Measurements from ENCODE around the gene SEMA7A.

SEMA7A gene

DNA sequence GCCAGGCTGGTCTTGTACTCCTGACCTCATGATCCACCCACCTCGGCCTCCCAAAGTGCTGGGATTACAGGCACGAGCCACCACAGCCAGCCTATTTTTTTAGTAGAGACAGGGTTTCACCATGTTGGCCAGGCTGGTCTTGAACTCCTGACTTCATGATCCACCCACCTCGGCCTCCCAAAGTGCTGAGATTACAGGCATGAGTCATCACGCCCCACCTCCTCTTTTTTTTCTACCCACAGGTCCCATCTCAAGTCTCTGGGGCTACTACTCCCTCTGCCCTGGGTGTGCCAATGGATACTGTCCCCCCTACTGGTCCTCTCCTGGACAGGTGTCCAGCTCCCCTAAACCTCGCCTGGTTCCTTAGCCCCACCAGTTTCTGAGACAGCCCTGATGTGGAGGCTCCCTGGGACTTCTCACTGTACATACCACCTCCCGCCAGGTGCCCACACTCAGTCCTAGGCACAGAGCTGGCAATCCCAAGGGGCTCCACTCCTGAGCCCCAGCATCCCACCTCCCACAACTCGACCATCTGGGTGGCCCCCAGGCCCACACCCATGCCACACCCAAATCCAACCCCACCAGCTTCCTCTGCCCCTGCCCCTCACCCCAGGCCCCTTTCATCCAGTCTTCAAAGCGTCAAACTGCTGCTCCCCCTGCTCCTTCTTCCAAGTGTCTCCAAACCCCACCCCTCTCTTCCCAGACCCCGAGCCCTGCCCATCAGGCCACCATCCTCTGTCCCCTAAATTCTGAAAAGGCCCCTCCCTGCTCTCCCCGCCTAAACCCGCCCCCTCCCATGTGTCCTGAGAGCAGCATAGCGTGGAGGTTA is 53.2 kb downstream of the SEMA7A start:
- Histone ChIP-seq H3K36me3 (ENCODE audit: control insufficient read depth, insufficient read depth, low read length, severe bottlenecking) (no peaks in the 10 kb centered on the region), H3K4me1 (ENCODE audit: control insufficient read depth, insufficient read depth, low read length) (peaks cover 9% of the 10 kb centered on the region), H3K9ac (ENCODE audit: low read length) (no peak overlapping the region), H3K9me3 (ENCODE audit: control insufficient read depth, low read length) (no peaks in the 10 kb centered on the region), H3K27me3 (replicated peaks; ENCODE audit: control insufficient read depth, insufficient read depth, low read length) (no peaks in the 10 kb centered on the region), H3K4me3 (ENCODE audit: low read length) (no peak overlapping the region)
- DNase-seq (ENCODE audit: low read depth): no peak

DNA sequence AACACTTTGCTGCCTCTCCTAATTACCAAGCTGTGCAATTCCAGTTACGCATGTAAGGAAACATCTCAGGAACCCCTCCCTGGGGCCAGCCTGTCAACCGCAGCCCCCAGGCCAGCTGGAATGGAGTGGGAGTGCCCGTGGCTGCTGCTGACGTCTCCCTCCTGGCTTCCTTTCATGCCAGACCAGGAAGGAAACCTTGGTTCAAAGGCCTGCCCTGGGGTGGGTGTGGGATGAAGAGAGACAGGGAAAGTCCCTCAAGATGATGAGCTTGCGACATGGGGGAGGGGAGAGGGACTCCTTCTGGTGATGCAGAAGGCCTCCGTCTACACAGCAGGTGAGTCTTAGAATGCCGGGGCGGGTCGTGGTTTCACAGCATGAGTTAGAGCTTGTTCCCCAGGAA is 54.9 kb downstream of the SEMA7A start:
- Histone ChIP-seq H3K9me3 (ENCODE audit: control insufficient read depth, low read length) (no peaks in the 10 kb centered on the region), H3K27me3 (replicated peaks; ENCODE audit: control insufficient read depth, insufficient read depth, low read length) (no peaks in the 10 kb centered on the region), H3K36me3 (ENCODE audit: control insufficient read depth, insufficient read depth, low read length, severe bottlenecking) (no peaks in the 10 kb centered on the region), H3K4me1 (ENCODE audit: control insufficient read depth, insufficient read depth, low read length) (peaks cover 16% of the 10 kb centered on the region), H3K9ac (ENCODE audit: low read length) (no peak overlapping the region), H3K4me3 (ENCODE audit: low read length) (no peak overlapping the region)
- peak; percentile 54 for DNase-seq (ENCODE audit: low read depth)

DNA sequence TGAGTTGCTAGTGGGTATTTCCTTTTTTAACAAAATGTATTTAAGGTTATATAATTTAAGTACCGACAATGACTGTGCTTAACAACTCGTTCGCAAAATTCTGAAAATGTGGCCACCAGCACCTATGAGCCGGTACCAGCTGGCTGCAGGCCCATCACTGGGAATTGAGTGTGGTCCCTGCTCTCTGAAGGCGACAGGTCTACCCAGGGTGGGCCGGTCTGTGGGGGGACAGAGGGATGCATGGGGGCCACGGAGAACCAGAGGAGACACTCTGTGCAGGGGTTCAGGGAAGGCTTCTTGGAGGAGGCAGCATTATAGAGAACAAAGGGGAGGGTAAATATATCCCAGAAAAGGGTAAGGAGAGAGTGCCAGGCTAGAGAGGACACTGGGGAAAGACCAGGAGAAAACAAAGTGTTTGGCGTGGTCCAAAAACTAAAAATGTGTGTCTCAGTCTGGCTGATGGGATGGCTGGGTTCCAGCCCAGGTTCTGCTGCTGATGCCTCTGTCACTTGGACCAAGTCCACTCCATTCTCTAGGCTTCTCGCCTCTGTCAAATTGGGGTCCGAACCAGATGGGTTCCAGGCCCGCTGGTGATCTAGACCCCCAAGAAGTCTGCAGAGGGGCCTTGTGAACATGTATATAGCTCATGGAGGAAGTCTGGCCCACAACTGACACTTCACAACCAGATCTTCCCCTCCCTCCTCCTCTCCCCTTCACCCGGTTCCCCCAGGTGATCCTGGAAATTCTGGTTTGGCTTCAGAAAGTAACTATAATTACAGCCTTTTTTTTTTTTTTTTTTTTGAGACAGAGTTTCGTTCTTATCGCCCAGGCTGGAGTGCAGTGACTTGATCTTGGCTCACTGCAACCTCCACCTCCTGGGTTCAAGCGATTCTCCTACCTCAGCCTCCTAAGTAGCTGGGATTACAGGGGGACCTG is 55.7 kb downstream of the SEMA7A start:
- no peak overlapping the region for H3K9ac ChIP-seq (ENCODE audit: low read length)
- DNase-seq (ENCODE audit: low read depth): no peak
- no peaks in the 10 kb centered on the region for H3K9me3 ChIP-seq (ENCODE audit: control insufficient read depth, low read length)
- H3K4me3 ChIP-seq (ENCODE audit: low read length): no peak overlapping the region
- no peaks in the 10 kb centered on the region for H3K27me3 ChIP-seq (replicated peaks; ENCODE audit: control insufficient read depth, insufficient read depth, low read length)
- no peaks in the 10 kb centered on the region for H3K36me3 ChIP-seq (ENCODE audit: control insufficient read depth, insufficient read depth, low read length, severe bottlenecking)
- H3K4me1 ChIP-seq (ENCODE audit: control insufficient read depth, insufficient read depth, low read length): peaks cover 18% of the 10 kb centered on the region

DNA sequence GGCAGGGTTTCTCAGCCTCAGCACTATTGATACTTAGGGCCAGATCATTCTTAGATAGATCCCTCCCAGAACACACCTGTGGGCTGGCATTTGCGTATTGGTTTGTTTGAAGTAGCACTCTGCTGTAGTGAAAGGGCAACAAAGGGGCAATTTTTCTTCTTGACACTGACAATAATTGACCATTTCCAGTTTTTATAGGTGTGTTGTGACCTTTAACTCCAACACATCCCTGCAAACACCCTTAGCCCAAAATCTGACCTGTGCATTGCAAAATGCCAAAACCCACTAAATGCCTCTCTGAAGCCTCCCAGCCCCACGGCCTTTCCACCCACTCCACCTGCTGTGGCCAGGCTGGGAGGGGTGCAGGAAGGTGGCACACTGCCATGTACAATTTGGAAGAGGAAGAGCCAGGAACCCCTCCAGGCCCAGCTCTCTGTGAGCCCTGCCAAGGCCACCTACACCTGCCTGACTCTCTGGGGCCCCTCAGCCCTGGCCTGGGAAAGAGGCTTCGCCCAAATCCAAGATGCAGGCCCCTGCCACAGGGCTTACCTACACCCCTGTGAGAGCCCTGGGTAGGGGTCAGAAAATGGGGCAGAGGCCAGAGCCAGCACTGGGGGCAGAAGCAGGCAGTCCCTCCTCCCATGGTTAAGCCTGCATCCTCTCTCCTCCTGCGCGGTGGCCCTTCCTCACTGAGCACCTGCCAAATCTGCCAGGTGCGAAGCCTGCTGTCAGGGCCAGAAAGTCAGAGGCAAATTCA is 56.8 kb downstream of the SEMA7A start:
- Histone ChIP-seq H3K9me3 (ENCODE audit: control insufficient read depth, low read length) (no peaks in the 10 kb centered on the region), H3K9ac (ENCODE audit: low read length) (no peak overlapping the region), H3K36me3 (ENCODE audit: control insufficient read depth, insufficient read depth, low read length, severe bottlenecking) (no peaks in the 10 kb centered on the region), H3K4me3 (ENCODE audit: low read length) (no peak overlapping the region), H3K4me1 (ENCODE audit: control insufficient read depth, insufficient read depth, low read length) (peaks cover 15% of the 10 kb centered on the region), H3K27me3 (replicated peaks; ENCODE audit: control insufficient read depth, insufficient read depth, low read length) (no peaks in the 10 kb centered on the region)
- no peak for DNase-seq (ENCODE audit: low read depth)

DNA sequence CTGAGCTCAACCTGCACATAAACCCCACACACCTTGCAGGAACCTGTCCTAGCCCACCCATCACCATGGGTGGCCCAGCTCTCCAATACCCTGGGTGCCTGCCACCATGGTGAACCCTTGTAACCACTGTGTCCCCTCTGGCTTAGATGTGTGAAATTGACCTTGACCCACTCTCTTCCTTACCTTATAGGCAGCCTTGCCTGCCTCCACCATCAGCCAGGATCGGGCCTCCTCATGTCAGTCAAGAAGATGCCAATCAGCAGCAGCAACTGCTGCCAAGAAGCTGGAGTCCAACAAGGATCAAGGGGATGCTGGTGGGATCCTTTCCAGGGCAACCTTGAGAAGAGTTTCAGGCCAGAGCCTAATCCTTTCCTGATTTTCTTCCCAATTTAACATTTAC is 57.5 kb downstream of the SEMA7A start:
- no peaks in the 10 kb centered on the region for H3K27me3 ChIP-seq (replicated peaks; ENCODE audit: control insufficient read depth, insufficient read depth, low read length)
- no peak for DNase-seq (ENCODE audit: low read depth)
- no peaks in the 10 kb centered on the region for H3K9me3 ChIP-seq (ENCODE audit: control insufficient read depth, low read length)
- H3K4me3 ChIP-seq (ENCODE audit: low read length): no peak overlapping the region
- peaks cover 9% of the 10 kb centered on the region for H3K4me1 ChIP-seq (ENCODE audit: control insufficient read depth, insufficient read depth, low read length)
- no peak overlapping the region for H3K9ac ChIP-seq (ENCODE audit: low read length)
- no peaks in the 10 kb centered on the region for H3K36me3 ChIP-seq (ENCODE audit: control insufficient read depth, insufficient read depth, low read length, severe bottlenecking)

DNA sequence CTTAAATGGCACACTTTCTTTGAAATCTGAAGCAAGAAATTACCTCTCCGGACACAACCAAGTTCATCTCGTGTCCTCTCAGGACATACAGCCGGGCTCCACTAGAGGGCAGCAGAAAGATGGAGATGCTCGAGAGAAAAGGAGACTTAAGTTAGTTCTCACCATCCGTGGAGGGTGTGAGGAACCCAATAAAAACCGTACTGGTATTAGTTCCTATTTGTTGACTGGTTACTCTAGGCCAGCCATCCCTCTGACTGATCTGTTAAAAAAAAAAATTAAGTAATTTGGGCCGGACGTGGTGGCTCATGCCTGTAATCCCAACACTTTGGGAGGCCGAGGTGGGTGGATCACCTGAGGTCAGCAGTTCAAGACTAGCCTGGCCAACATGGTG is 58.5 kb downstream of the SEMA7A start:
- DNase-seq (ENCODE audit: low read depth): peak; percentile 93
- H3K9me3 ChIP-seq (ENCODE audit: control insufficient read depth, low read length): no peaks in the 10 kb centered on the region
- H3K27me3 ChIP-seq (replicated peaks; ENCODE audit: control insufficient read depth, insufficient read depth, low read length): no peaks in the 10 kb centered on the region
- H3K4me1 ChIP-seq (ENCODE audit: control insufficient read depth, insufficient read depth, low read length): peaks cover 9% of the 10 kb centered on the region
- H3K36me3 ChIP-seq (ENCODE audit: control insufficient read depth, insufficient read depth, low read length, severe bottlenecking): no peaks in the 10 kb centered on the region
- no peak overlapping the region for H3K9ac ChIP-seq (ENCODE audit: low read length)
- H3K4me3 ChIP-seq (ENCODE audit: low read length): no peak overlapping the region

DNA sequence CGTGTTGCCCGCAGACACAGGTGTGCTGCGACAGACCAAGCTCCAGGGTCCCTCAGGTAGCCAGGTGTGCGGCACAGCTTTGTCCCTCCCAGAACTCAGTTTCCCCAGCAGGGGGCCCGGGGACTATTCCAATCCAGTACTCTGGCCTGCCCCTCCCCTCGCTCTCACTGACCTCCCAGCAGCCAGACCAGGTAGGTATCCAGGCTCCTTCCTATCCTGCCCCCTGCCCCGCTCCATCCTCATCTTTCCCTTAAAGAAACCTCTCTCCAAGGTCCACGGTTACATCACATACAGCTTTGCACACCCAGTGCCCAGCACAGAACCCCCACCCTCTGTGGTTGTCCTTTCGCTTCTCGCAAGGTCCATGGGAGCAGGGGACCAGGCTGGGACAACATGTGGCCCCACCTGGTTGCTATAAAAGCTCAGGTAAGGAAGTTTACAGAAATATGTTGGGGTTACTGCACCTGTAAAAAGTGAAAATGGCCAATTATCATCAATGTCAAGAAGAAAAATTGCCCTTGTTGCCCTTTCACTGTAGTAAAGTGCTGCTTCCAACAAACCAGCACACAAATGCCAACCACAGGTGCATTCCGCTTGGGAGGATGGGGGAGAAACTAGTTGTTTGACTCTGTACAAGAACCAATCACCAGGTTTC is 59.0 kb downstream of the SEMA7A start:
- H3K9me3 ChIP-seq (ENCODE audit: control insufficient read depth, low read length): no peaks in the 10 kb centered on the region
- peaks cover 9% of the 10 kb centered on the region for H3K4me1 ChIP-seq (ENCODE audit: control insufficient read depth, insufficient read depth, low read length)
- no peak for DNase-seq (ENCODE audit: low read depth)
- no peaks in the 10 kb centered on the region for H3K36me3 ChIP-seq (ENCODE audit: control insufficient read depth, insufficient read depth, low read length, severe bottlenecking)
- H3K27me3 ChIP-seq (replicated peaks; ENCODE audit: control insufficient read depth, insufficient read depth, low read length): no peaks in the 10 kb centered on the region
- peak overlapping the region; percentile 89 for H3K4me3 ChIP-seq (ENCODE audit: low read length)
- H3K9ac ChIP-seq (ENCODE audit: low read length): no peak overlapping the region

DNA sequence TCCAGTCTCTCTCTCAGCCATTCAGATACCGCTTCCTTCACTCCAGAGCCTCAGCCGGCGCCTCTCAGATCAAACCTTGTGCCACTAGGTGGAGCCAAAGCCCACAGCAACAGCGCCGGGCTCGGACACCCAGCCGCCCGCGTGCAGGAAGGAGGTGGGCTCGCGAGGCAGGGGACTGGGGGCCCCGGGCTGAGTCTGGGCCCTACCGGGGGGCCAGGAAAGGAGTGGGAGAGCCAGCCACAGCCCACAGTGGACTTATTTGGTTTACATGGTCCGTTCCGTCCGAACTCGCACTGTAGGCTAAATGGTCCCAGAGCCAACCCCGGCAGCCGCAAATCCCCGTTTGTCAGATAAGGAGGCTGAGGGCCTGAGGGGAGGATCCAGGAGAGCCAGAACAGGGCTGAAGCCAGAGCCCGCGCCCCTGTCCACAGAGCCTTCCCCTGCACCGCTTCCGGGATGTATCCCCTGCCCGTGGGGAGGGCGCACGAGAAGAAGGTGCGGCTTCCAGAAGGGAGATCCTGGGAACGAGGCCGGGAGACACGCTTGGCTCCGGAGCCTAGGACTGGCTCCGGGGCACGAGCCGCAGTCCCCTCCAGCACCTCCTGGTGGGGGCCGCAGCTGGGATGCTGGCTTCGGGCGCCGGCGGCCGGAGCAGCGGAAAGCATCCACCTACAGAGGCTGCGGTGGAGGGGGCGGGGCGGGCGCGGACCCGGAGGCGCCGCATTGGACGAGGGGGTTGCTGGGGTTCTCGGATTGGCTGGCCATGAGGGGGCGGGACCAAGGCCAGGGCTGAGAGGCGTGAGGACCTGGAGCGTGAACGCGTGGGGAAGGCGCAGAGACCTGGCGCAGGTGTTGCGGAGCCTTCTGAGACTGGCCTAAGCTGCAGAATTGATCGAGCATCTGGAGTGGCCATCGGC is 59.8 kb downstream of the SEMA7A start:
- DNase-seq (ENCODE audit: low read depth): peak; percentile 97

DNA sequence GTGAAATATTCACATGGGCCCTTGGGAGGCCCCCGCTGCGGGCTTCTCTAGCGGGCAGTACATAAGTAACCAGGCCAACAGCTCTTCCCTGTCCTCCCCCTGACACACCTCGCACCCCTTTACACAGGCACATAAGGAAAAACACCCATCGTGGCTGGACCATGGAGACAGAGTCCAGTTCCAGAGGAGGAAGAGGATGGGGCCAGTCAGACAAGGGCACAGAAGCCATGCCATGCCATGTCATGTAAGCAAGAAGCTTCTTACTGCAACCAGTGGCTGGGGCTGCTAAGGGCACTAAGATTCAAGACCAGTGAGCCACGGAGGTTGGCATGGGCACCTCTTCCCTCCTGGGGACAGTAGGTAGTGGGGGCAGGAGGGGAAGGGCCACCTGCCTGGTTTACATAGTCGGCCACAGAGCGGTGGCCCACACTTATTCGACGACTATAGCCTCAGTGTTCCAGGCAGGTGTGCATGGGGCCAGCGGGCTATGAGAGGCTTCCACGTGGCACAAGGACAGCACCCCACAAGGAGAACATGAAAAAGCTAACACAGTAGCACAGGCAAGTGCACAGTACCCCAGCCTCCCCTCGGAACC is 60.6 kb downstream of the SEMA7A start:
- Histone ChIP-seq H3K9ac (ENCODE audit: low read length) (peak overlapping the region; percentile 75), H3K36me3 (ENCODE audit: control insufficient read depth, insufficient read depth, low read length, severe bottlenecking) (no peaks in the 10 kb centered on the region), H3K4me3 (ENCODE audit: low read length) (no peak overlapping the region), H3K9me3 (ENCODE audit: control insufficient read depth, low read length) (no peaks in the 10 kb centered on the region), H3K27me3 (replicated peaks; ENCODE audit: control insufficient read depth, insufficient read depth, low read length) (no peaks in the 10 kb centered on the region), H3K4me1 (ENCODE audit: control insufficient read depth, insufficient read depth, low read length) (peaks cover 18% of the 10 kb centered on the region)
- DNase-seq (ENCODE audit: low read depth): no peak

More for the DNA sequence above, 59.8 kb downstream of the SEMA7A start:
- H3K9ac ChIP-seq (ENCODE audit: low read length): peak overlapping the region; percentile 75
- H3K4me3 ChIP-seq (ENCODE audit: low read length): peak overlapping the region; percentile 89
- H3K4me1 ChIP-seq (ENCODE audit: control insufficient read depth, insufficient read depth, low read length): peaks cover 15% of the 10 kb centered on the region
- no peaks in the 10 kb centered on the region for H3K27me3 ChIP-seq (replicated peaks; ENCODE audit: control insufficient read depth, insufficient read depth, low read length)
- no peaks in the 10 kb centered on the region for H3K9me3 ChIP-seq (ENCODE audit: control insufficient read depth, low read length)
- no peaks in the 10 kb centered on the region for H3K36me3 ChIP-seq (ENCODE audit: control insufficient read depth, insufficient read depth, low read length, severe bottlenecking)

DNA sequence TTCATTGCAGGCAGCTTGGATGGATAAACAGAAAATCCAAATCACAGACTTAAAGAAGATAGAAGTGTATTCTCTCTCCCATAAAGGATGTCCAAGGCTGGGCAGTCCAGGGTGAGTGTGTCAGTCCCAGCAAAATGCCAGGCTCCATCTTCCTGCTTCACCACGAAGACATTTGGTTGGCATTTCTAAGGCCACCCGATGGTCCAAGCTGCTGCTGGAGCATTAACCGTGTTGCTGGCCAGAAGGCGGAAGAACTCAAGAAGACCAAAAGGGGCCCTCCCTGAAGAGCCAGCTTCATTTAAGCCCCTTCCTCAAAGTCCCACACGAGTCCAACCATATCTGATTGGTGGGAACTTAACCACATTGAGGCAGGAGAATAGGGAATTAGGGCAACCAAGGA is 63.3 kb downstream of the SEMA7A start:
- Histone ChIP-seq H3K9me3 (ENCODE audit: control insufficient read depth, low read length) (no peaks in the 10 kb centered on the region), H3K9ac (ENCODE audit: low read length) (no peak overlapping the region), H3K4me1 (ENCODE audit: control insufficient read depth, insufficient read depth, low read length) (peaks cover 31% of the 10 kb centered on the region), H3K27me3 (replicated peaks; ENCODE audit: control insufficient read depth, insufficient read depth, low read length) (no peaks in the 10 kb centered on the region), H3K36me3 (ENCODE audit: control insufficient read depth, insufficient read depth, low read length, severe bottlenecking) (no peaks in the 10 kb centered on the region), H3K4me3 (ENCODE audit: low read length) (no peak overlapping the region)
- no peak for DNase-seq (ENCODE audit: low read depth)
